SK-N-SH (cell line): ENCODE measurements around the gene HEPHL1.

ENCODE experiments used
- CHD2 ChIP-seq: fragments of 150-350 bp; IDR thresholded peaks from 2 replicates; pipeline ENCODE4 v1.6.1; 2018; ENCODE audit warnings: low read length; ENCODE audit not compliant: partially characterized antibody
- CTCF ChIP-seq: fragments of 200-600 bp; sonication (generic); IDR thresholded peaks from 2 replicates; pipeline ENCODE4 v1.6.1; 2017; ENCODE audit warnings: antibody characterized with exemption, mild to moderate bottlenecking, moderate library complexity
- EP300 ChIP-seq, 2 experiments: IDR thresholded peaks; 2 replicates each; pipeline versions ENCODE4 v1.4.0 to v1.6.1; 2012; ENCODE audit warnings: borderline replicate concordance in 1 of 2, low read depth in 1 of 2, low read length in 1 of 2
- EZH2phosphoT487 ChIP-seq: fragments of 200-600 bp; sonication (generic); IDR thresholded peaks from 2 replicates; pipeline ENCODE4 v1.6.1; 2017; ENCODE audit warnings: low read depth, mixed run types, mild to moderate bottlenecking, antibody characterized with exemption, moderate library complexity, borderline replicate concordance
- IRF3 ChIP-seq: fragments of 150-350 bp; IDR thresholded peaks from 2 replicates; pipeline ENCODE4 v1.6.1; 2016; ENCODE audit warnings: mild to moderate bottlenecking, low read depth, low read length
- MAX ChIP-seq: IDR thresholded peaks from 2 replicates; pipeline ENCODE4 v1.4.0; 2012; ENCODE audit warnings: low read depth
- MEF2A ChIP-seq: IDR thresholded peaks from 2 replicates; pipeline ENCODE4 v1.4.0; 2012; ENCODE audit warnings: low read depth, borderline replicate concordance
- MXI1 ChIP-seq: IDR thresholded peaks from 2 replicates; pipeline ENCODE4 v1.6.1; 2012; ENCODE audit warnings: mild to moderate bottlenecking, low read depth, low read length, improper control_type of control experiment
- POLR2AphosphoS5 ChIP-seq: IDR thresholded peaks from 2 replicates; pipeline ENCODE4 v1.6.1; 2012; ENCODE audit warnings: low read depth, low read length
- RCOR1 ChIP-seq: fragments of 150-350 bp; IDR thresholded peaks from 2 replicates; pipeline ENCODE4 v1.6.1; 2017; ENCODE audit warnings: antibody characterized with exemption, low read length
- REST ChIP-seq: IDR thresholded peaks from 2 replicates; pipeline ENCODE4 v1.6.1; 2012; ENCODE audit warnings: mild to moderate bottlenecking, low read depth, low read length, moderate library complexity
- RFX5 ChIP-seq: IDR thresholded peaks from 2 replicates; pipeline ENCODE4 v1.6.1; 2012; ENCODE audit warnings: mild to moderate bottlenecking, improper control_type of control experiment, low read length
- TCF12 ChIP-seq: IDR thresholded peaks from 2 replicates; pipeline ENCODE4 v1.4.0; 2012
- YY1 ChIP-seq: IDR thresholded peaks from 2 replicates; pipeline ENCODE4 v1.4.0; 2012; ENCODE audit warnings: low read depth, mild to moderate bottlenecking

GRCh38 chr11:94048032-94048709 is 27.0 kb downstream of the HEPHL1 start:
- TF ChIP-seq CTCF (no peak), MXI1 (no peak), EZH2phosphoT487 (no peak), IRF3 (no peak), MAX (no peak), POLR2AphosphoS5 (no peak), RCOR1 (no peak), YY1 (no peak), TCF12 (no peak), CHD2 (no peak), EP300 (IDR thresholded peaks at IDR 0.05; ENCODE audit: borderline replicate concordance in 1 of 2, low read depth in 1 of 2, low read length in 1 of 2) (no peak), REST (no peak), RFX5 (no peak), MEF2A (no peak)
